IMR-90 (cell line): Measurements from ENCODE around the gene CASP9. TPM values are rescaled to one million over a fixed set of nuclear protein-coding genes. Genes with fewer than 3 reads are reported as not detected.

ENCODE experiments used
- ATAC-seq: fragments of 200-7000 bp; cut with Tn5 transposase; 2 replicates; pipeline ENCODE4 v1.9.1; 2020; ENCODE audit warnings: low read depth, mild to moderate bottlenecking, moderate library complexity
- BruUV-seq: library from RNA; stranded (reverse); fragments of 400-500 nt; replicated peaks from 2 replicates; lab custom pipeline; 2021; lab: Mats Ljungman, UMichigan
- CTCF ChIA-PET: fragments of 300-600 bp; formaldehyde crosslinking; extraction: SDS; loops from one replicate; lab custom pipeline; 2021; ENCODE audit warnings: antibody characterized with exemption; lab: Yijun Ruan, JAX
- POLR2A ChIA-PET: fragments of 300-600 bp; sonication (Branson Sonifier 250); formaldehyde crosslinking; loops from one replicate; lab custom pipeline; 2022; ENCODE audit warnings: antibody characterized with exemption; ENCODE audit not compliant: unreplicated experiment; lab: Charles Lee
- DNase-seq: peaks from one replicate; pipeline ENCODE4 v3.0.0; 2013
- H2AFZ ChIP-seq: replicated peaks from 2 replicates; pipeline ENCODE3; 2013; ENCODE audit warnings: low read length, mild to moderate bottlenecking; ENCODE audit not compliant: poor library complexity
- H2AK5ac ChIP-seq: 2 replicates; pipeline ENCODE4 v1.6.1; 2013; ENCODE audit warnings: low read depth, low read length, inconsistent platforms
- H2AK9ac ChIP-seq: replicated peaks from 2 replicates; pipeline ENCODE3; 2013; ENCODE audit warnings: mild to moderate bottlenecking, low read depth, low read length, moderate library complexity; ENCODE audit not compliant: poor library complexity
- H2BK120ac ChIP-seq: 2 replicates; pipeline ENCODE4 v1.6.1; 2013; ENCODE audit warnings: low read depth, low read length, inconsistent platforms
- H2BK15ac ChIP-seq: 3 replicates; pipeline ENCODE4 v1.6.1; 2013; ENCODE audit warnings: low read depth, low read length, inconsistent platforms
- H2BK20ac ChIP-seq: 2 replicates; pipeline ENCODE4 v1.6.1; 2013; ENCODE audit warnings: low read depth, mild to moderate bottlenecking, inconsistent platforms, low read length, moderate library complexity
- H2BK5ac ChIP-seq: 2 replicates; pipeline ENCODE4 v1.6.1; 2013; ENCODE audit warnings: mild to moderate bottlenecking, low read depth, low read length, inconsistent platforms; ENCODE audit not compliant: poor library complexity, severe bottlenecking
- H3K14ac ChIP-seq: replicated peaks from 2 replicates; pipeline ENCODE4 v1.6.1; 2013; ENCODE audit warnings: low read depth, low read length, inconsistent platforms
- H3K18ac ChIP-seq: 2 replicates; pipeline ENCODE4 v1.6.1; 2013; ENCODE audit warnings: low read depth, low read length, control low read depth
- H3K23ac ChIP-seq: 2 replicates; pipeline ENCODE4 v1.6.1; 2013; ENCODE audit warnings: low read depth, low read length, inconsistent platforms
- H3K27ac ChIP-seq: 2 replicates; pipeline ENCODE4 v1.5.1; 2013; ENCODE audit warnings: mild to moderate bottlenecking, control low read depth, low read length; ENCODE audit not compliant: insufficient read depth
- H3K27me3 ChIP-seq: 2 replicates; pipeline ENCODE4 v1.6.1; 2013; ENCODE audit warnings: low read length; ENCODE audit not compliant: control insufficient read depth, insufficient read depth
- H3K36me3 ChIP-seq: 2 replicates; pipeline ENCODE4 v1.6.1; 2013; ENCODE audit warnings: low read length, mixed read lengths; ENCODE audit not compliant: control insufficient read depth, insufficient read depth
- H3K4ac ChIP-seq: 2 replicates; pipeline ENCODE4 v1.6.1; 2013; ENCODE audit warnings: low read depth, low read length, inconsistent platforms
- H3K4me1 ChIP-seq: 2 replicates; pipeline ENCODE4 v1.6.1; 2013; ENCODE audit warnings: low read length, mixed read lengths; ENCODE audit not compliant: control insufficient read depth, insufficient read depth
- H3K4me2 ChIP-seq: 2 replicates; pipeline ENCODE4 v1.6.1; 2013; ENCODE audit warnings: low read depth, mild to moderate bottlenecking, control low read depth, low read length, moderate library complexity
- H3K4me3 ChIP-seq: 2 replicates; pipeline ENCODE4 v1.5.1; 2013; ENCODE audit warnings: low read depth, mild to moderate bottlenecking, control low read depth, low read length, moderate library complexity; ENCODE audit not compliant: insufficient read depth
- H3K56ac ChIP-seq: 2 replicates; pipeline ENCODE4 v1.6.1; 2013; ENCODE audit warnings: low read length, inconsistent platforms; ENCODE audit not compliant: insufficient read depth; ENCODE audit errors: extremely low read depth
- H3K79me1 ChIP-seq, 2 experiments: 2 replicates each; pipeline ENCODE4 v1.6.1; 2013; ENCODE audit warnings: low read length in 2 of 2, inconsistent platforms in 1 of 2, low read depth in 1 of 2
- H3K9ac ChIP-seq: 2 replicates; pipeline ENCODE4 v1.6.1; 2013; ENCODE audit warnings: low read depth, low read length, control low read depth
- H3K9me1 ChIP-seq: 2 replicates; pipeline ENCODE4 v1.6.1; 2013; ENCODE audit warnings: low read length, inconsistent platforms; ENCODE audit not compliant: insufficient read depth
- H3K9me3 ChIP-seq: 2 replicates; pipeline ENCODE4 v1.6.1; 2013; ENCODE audit warnings: low read length; ENCODE audit not compliant: control insufficient read depth, insufficient read depth
- H4K20me1 ChIP-seq: 2 replicates; pipeline ENCODE4 v1.6.1; 2013; ENCODE audit warnings: low read length, inconsistent platforms; ENCODE audit not compliant: insufficient read depth
- H4K5ac ChIP-seq: 2 replicates; pipeline ENCODE4 v1.6.1; 2013; ENCODE audit warnings: mild to moderate bottlenecking, low read depth, low read length, control low read depth
- H4K8ac ChIP-seq, 2 experiments: 2 replicates each; pipeline ENCODE4 v1.6.1; 2013; ENCODE audit warnings: low read depth in 2 of 2, low read length in 2 of 2, control low read depth in 1 of 2, inconsistent platforms in 1 of 2
- H4K91ac ChIP-seq: 2 replicates; pipeline ENCODE4 v1.6.1; 2013; ENCODE audit warnings: low read depth, low read length, inconsistent platforms; ENCODE audit not compliant: insufficient read depth
- CHD1 ChIP-seq: IDR thresholded peaks from 2 replicates; pipeline ENCODE4 v1.6.1; 2012; ENCODE audit warnings: low read depth, low read length, improper control_type of control experiment
- FOS ChIP-seq: fragments of 150-350 bp; IDR thresholded peaks from 2 replicates; pipeline ENCODE4 v1.6.1; 2016; ENCODE audit warnings: low read depth, low read length
- MAFK ChIP-seq: IDR thresholded peaks from 2 replicates; pipeline ENCODE4 v1.6.1; 2012; ENCODE audit warnings: low read depth, low read length, improper control_type of control experiment
- MAZ ChIP-seq: IDR thresholded peaks from 2 replicates; pipeline ENCODE4 v1.6.1; 2012; ENCODE audit warnings: low read depth, mild to moderate bottlenecking, low read length, improper control_type of control experiment, moderate library complexity, borderline replicate concordance
- MXI1 ChIP-seq: IDR thresholded peaks from 2 replicates; pipeline ENCODE4 v1.6.1; 2012; ENCODE audit warnings: low read depth, mild to moderate bottlenecking, low read length, moderate library complexity, borderline replicate concordance
- NFE2L2 ChIP-seq: fragments of 150-350 bp; IDR thresholded peaks from 2 replicates; pipeline ENCODE4 v1.6.1; 2016; ENCODE audit warnings: low read depth, mild to moderate bottlenecking, low read length
- RAD21 ChIP-seq: IDR thresholded peaks from 2 replicates; pipeline ENCODE4 v1.6.1; 2012; ENCODE audit warnings: low read length, improper control_type of control experiment
- RFX5 ChIP-seq: IDR thresholded peaks from 2 replicates; pipeline ENCODE4 v1.8.0; 2012; ENCODE audit warnings: low read depth, mild to moderate bottlenecking, low read length, moderate library complexity
- SMC3 ChIP-seq: fragments of 150-350 bp; IDR thresholded peaks from 2 replicates; pipeline ENCODE4 v1.6.1; 2016; ENCODE audit warnings: low read depth, mild to moderate bottlenecking, antibody characterized with exemption, low read length, moderate library complexity
- WGBS, 2 experiments: methylation state at CpG; one replicate each; pipeline versions ENCODE4 v1.1.5 to v1.1.7; 2013; ENCODE audit warnings: missing lambda C conversion rate in 2 of 2; ENCODE audit not compliant: insufficient read length in 1 of 2; ENCODE audit errors: extremely low coverage in 2 of 2; 5-methylcytosine and 5-hydroxymethylcytosine counted together
- dilution Hi-C: fragments of 300-500 bp; cut with HindIII; formaldehyde crosslinking; loops from one replicate; pipeline ENCODE4 v1.14.3; 2018; ENCODE audit warnings: low sequenced_read_pairs; ENCODE audit not compliant: unreplicated experiment
- in situ Hi-C: fragments of 300-500 bp; cut with MboI; formaldehyde crosslinking; loops from 3 replicates; pipeline ENCODE4 v1.14.3; 2019; ENCODE audit warnings: low sequenced_read_pairs, inconsistent platforms, mixed read lengths
- intact Hi-C: fragments of 100-400 bp; cut with micrococcal nuclease; formaldehyde crosslinking; loops from 2 replicates; pipeline ENCODE4 v1.10.0; 2022
- polyA plus RNA-seq, 3 experiments: library from polyadenylated mRNA; depleted of rRNA; stranded (reverse); fragments of >200 nt; gene quantifications; 2 replicates each; pipeline ENCODE4 v1.2.3, GENCODE V29; 2012; ENCODE audit warnings: low replicate concordance in 1 of 3
- total RNA-seq: library from RNA; depleted of rRNA; stranded (reverse); fragments of >200 nt; gene quantifications from 2 replicates; pipeline ENCODE4 v1.2.3, GENCODE V29; 2012
- TF ChIP-seq, protein P1 (sequence below): fragments of 150-350 bp; IDR thresholded peaks from 2 replicates; pipeline ENCODE4 v1.6.1; 2017; ENCODE audit warnings: mild to moderate bottlenecking, antibody characterized with exemption, low read length, low read depth
- TF ChIP-seq, protein P2 (sequence below): fragments of 150-350 bp; IDR thresholded peaks from 2 replicates; pipeline ENCODE4 v1.6.1; 2016; ENCODE audit warnings: low read depth, mild to moderate bottlenecking, low read length, moderate library complexity, borderline replicate concordance

The CASP9 gene
- total and polyA plus RNA-seq, 2 of the 4 experiments (the other 2 are of a cell fraction) = 7.0 to 8.3 TPM

DNA sequence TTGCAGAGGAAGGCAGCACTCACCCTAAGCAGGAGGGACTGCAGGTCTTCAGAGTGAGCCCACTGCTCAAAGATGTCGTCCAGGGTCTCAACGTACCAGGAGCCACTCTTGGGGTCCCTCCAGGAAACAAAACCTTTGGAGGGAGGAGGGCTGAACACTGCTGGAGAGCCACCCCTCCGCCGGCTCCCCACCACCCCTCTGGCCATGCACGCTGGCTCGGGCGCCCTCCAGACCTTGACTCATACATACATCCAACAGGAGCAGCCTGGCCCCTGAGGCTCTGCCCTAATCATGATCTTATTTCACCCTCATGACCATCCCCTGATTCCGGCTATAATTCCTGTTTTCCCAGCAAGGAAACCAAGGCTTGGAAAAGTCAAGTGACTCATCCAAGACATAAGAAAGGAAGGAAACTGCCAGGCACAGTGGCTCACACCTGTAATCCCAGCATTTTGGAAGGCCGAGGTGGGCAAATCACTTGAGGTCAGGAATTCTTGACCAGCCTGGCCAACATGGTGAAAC, 30.1 kb downstream of the CASP9 start (continued):
- TF ChIP-seq, protein P1, sequence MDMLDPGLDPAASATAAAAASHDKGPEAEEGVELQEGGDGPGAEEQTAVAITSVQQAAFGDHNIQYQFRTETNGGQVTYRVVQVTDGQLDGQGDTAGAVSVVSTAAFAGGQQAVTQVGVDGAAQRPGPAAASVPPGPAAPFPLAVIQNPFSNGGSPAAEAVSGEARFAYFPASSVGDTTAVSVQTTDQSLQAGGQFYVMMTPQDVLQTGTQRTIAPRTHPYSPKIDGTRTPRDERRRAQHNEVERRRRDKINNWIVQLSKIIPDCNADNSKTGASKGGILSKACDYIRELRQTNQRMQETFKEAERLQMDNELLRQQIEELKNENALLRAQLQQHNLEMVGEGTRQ = no peak
- TF ChIP-seq MAFK (no peak), RAD21 (no peak), FOS (no peak)

DNA sequence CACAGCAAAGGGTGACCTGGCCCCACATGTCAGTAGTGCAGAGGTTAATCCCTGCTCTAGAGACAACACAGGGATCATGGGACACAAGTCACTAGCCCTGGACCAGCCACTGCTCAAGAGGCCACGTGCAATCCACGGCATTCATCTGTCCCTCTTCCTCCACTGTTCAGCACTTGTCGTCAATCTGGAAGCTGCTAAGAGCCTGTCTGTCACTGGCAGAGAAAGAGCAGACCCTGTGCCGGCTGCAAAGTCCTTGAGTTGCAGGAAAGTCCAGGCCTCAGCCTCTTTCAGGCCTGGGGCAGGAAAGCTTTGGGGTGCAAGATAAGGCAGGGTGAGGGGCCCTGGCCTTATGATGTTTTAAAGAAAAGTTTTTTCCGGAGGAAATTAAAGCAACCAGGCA, 31.4 kb downstream of the CASP9 start:
- no peaks in the 10 kb centered on the region for H3K4me1 ChIP-seq
- ChIA-PET POLR2A (no interaction called here), CTCF (no interaction called here)
- no peaks in the 10 kb centered on the region for H4K20me1 ChIP-seq
- dilution Hi-C loops = no loop called here
- H3K4me3 ChIP-seq = no peak overlapping the region
- H3K4ac ChIP-seq = no peak overlapping the region
- in situ Hi-C loops = no loop called here
- H3K27ac ChIP-seq = no peak overlapping the region
- no peaks in the 10 kb centered on the region for H3K9me3 ChIP-seq
- H4K91ac ChIP-seq = no peak overlapping the region
- no peak for TF ChIP-seq MAZ
- TF ChIP-seq RFX5 = no peak
- TF ChIP-seq, protein P1 = no peak
- TF ChIP-seq SMC3 = no peak
- no peak for TF ChIP-seq CHD1
- no peak for TF ChIP-seq NFE2L2
- TF ChIP-seq MXI1 = no peak
- TF ChIP-seq, protein P2, sequence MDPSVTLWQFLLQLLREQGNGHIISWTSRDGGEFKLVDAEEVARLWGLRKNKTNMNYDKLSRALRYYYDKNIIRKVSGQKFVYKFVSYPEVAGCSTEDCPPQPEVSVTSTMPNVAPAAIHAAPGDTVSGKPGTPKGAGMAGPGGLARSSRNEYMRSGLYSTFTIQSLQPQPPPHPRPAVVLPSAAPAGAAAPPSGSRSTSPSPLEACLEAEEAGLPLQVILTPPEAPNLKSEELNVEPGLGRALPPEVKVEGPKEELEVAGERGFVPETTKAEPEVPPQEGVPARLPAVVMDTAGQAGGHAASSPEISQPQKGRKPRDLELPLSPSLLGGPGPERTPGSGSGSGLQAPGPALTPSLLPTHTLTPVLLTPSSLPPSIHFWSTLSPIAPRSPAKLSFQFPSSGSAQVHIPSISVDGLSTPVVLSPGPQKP = no peak
- H3K36me3 ChIP-seq = peaks cover 11% of the 10 kb centered on the region
- no peak overlapping the region for H2AK9ac ChIP-seq
- H4K5ac ChIP-seq = no peak overlapping the region
- no peak overlapping the region for H2AFZ ChIP-seq
- DNase-seq = no peak
- H2BK5ac ChIP-seq = no peak overlapping the region
- H3K14ac ChIP-seq = no peak overlapping the region
- intact Hi-C loops = no loop called here
- H3K27me3 ChIP-seq = no peaks in the 10 kb centered on the region
- no peak overlapping the region for H3K18ac ChIP-seq
- WGBS, 2 experiments = no CpG with 5 or more reads among the region's 5 CpGs
- no peak overlapping the region for H4K8ac ChIP-seq
- no peak overlapping the region; the same call in 1 of the 2 replicates for H3K23ac ChIP-seq
- no TSS peak for BruUV-seq
- no peak overlapping the region for H3K4me2 ChIP-seq
- H2BK20ac ChIP-seq = no peak overlapping the region
- no peak overlapping the region for H3K56ac ChIP-seq
- no peak overlapping the region for H2AK5ac ChIP-seq
- no peak overlapping the region for H3K9ac ChIP-seq
- H2BK120ac ChIP-seq = no peak overlapping the region
- H3K79me1 ChIP-seq = no peaks in the 10 kb centered on the region
- no peaks in the 10 kb centered on the region for H3K9me1 ChIP-seq
- ATAC-seq = no peak
- no peak overlapping the region for H2BK15ac ChIP-seq
